GM21360 (cell line): ENCODE measurements around the gene PADI1.

Experiments used
- ATAC-seq: cut with Tn5 transposase; IDR thresholded peaks from one replicate; pipeline ENCODE4 v1.9.1; 2021; ENCODE audit warnings: mild to moderate bottlenecking, moderate library complexity; ENCODE audit not compliant: unreplicated experiment

PADI1 gene

DNA sequence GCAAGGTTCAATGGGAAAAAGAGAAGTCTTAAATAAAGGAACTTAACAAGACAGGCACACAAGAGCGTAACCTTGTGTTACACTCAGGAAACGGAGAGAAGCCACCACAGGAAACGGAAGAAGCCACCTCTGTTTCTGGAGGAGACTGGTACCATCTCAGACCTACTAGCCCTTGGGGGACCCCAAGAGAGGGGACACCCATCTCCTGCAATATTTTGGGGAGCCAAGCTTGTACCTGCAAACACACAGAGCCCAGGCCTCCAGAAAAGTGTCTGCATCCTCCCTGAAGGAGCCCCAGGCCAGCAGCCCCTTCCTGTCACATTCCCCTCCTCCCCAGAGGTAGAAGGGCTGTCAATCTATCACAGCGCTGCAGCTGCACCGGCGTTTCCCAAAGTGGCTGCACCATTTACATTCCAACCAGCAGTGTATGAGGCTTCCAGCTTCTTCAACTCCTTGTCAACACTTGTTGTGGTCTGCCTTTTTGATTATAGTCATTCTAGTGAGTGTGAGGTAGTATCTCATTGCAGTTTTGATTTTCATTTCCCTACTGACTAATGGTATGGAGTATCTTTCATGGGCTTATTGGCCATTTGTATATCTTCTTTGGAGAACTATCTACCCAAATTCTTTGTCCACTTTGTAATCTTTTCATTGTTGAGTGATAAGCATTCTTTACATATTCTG is 23.0 kb upstream of the PADI1 start:
- ATAC-seq = no peak

- ATAC-seq = no peak
Observed at GRCh38 chr1:17183388-17184160, 21.4 kb upstream of the PADI1 start.

DNA sequence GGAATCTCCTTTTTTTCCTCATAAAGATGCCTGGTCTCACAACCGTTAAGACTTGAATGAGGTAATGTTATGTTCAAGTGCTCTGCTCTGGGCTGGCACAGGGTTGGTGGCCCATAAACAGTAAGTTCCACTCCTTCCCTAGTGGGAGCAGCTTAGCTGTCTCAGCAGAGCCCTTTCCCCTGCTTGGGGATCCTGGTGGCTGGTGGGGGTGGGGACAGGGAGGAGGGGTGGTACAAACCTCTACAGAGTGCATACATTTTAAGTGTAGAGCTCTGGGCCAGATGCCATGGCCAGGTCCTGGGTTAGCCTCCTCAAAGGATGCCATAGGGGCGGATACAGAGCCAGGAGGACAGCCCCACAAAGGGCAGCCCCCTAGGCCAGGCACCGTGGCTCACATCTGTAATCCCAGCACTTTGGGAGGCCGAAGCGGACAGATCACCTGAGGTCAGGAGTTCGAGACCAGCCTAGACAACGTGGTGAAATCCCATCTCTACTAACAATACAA is 20.7 kb upstream of the PADI1 start:
- ATAC-seq = no peak

GRCh38 chr1:17184822-17185484 is 20.0 kb upstream of the PADI1 start:
- ATAC-seq = no peak

DNA sequence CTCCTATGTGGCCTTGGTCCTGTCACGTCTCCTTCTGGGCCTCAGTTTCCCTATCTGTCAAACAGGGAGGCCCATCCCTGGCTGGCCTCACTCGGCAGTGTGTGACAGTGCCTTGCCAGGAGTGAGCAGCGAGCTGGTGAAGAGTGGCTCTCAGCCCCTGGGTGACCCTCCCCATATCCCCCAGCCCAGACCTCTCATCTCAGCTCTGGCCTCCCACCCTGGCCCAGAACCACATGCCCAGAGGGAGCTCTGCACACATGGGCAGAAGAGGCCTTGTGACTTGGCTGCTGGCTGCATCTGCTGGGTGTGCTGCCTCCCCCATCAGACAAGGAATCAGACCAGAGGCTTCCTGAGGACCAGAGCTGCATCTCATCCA is 19.5 kb upstream of the PADI1 start:
- no peak for ATAC-seq

- ATAC-seq = no peak
Observed at GRCh38 chr1:17186216-17186909, 18.6 kb upstream of the PADI1 start.

DNA sequence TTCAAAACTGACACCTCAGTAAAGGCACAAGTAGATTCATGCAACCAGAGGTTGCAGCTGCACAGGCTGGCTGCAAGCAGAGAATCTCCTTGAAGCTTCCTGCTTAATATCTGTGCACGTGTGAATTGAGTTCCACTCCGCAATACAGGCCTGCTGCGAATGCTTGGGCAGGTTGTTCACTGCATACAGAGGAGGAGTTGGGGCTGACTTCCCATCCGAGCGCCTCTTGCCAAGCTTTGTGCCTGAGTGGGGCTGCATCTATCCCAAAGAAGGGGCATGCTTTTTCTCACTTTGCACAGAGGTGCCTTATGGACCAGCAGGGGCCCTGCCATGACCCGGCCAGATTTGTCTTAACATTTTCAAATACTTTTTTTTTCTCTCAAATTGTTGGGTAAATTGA is 17.9 kb upstream of the PADI1 start:
- no peak for ATAC-seq

DNA sequence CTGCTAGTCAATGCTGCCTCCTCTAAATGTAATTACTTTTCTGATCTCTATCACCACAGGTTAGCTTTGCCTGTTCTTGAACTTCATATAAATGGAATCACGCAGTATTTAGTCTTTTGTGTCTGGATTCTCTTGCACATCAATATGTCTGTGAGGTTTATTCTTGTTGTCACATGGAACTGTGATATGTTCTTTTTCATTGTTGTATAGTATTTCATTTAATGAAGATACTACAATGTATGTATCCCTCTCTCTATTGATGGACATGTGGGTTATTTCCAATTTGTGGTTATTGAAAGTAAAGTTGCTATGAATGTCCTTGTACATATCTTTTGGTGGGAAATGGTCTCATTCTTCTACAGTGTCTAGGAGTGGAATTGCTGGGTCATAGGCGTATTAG is 16.7 kb upstream of the PADI1 start:
- no peak for ATAC-seq

DNA sequence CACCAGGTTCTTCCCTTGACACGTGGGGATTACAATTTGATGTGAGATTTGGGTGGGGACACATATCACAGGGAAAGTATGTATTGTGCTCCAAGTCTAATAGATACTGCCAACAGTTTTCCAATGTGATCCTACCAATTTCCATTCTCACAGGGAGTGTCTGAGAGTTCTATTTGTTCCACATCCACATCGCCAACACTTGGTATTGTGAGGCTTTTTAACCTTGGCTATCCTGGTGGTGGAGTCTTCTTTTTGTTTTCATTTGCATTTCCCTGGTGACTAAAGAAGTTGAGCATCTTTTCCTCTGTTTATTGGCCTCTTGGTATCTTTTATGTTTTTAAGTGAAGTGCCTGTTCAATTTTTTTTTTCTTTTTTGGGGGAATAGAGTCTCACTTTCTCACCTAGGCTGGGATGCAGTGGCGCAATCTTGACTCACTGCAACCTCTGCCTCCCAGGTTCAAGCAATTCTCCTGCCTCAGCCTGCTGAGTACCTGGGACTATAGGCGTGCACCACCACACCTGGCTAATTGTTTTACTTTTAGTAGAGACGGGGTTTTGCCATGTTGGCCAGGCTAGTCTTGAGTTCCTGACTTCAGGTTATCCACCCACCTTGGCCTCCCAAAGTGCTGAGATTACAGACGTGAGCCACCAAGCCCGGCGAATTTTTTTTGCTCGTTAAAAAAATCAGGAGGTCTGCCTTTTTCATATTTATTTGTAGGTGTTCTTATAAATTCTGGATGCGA is 15.9 kb upstream of the PADI1 start:
- ATAC-seq = no peak

DNA sequence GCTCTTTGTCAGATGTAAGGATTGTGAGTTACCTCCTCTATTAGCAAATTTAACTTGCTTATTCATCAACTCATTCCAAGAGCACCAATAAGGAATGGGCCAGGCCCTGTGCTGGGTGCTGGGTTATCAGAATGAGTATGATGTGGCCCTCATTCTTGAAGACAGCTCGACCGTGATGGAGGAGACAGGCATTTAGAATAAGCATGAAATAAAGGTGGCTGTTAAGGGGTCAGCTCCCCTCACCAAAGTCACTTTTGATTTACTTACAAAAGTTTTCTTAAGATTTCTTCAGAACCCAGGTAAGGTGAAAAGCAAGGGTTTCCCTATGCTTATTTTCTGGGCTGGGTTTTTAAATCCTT is 15.3 kb upstream of the PADI1 start:
- no peak for ATAC-seq

- ATAC-seq = no peak
Observed at GRCh38 chr1:17190010-17190995, 14.6 kb upstream of the PADI1 start.

- no peak for ATAC-seq
Observed at GRCh38 chr1:17191990-17192242, 13.0 kb upstream of the PADI1 start.

DNA sequence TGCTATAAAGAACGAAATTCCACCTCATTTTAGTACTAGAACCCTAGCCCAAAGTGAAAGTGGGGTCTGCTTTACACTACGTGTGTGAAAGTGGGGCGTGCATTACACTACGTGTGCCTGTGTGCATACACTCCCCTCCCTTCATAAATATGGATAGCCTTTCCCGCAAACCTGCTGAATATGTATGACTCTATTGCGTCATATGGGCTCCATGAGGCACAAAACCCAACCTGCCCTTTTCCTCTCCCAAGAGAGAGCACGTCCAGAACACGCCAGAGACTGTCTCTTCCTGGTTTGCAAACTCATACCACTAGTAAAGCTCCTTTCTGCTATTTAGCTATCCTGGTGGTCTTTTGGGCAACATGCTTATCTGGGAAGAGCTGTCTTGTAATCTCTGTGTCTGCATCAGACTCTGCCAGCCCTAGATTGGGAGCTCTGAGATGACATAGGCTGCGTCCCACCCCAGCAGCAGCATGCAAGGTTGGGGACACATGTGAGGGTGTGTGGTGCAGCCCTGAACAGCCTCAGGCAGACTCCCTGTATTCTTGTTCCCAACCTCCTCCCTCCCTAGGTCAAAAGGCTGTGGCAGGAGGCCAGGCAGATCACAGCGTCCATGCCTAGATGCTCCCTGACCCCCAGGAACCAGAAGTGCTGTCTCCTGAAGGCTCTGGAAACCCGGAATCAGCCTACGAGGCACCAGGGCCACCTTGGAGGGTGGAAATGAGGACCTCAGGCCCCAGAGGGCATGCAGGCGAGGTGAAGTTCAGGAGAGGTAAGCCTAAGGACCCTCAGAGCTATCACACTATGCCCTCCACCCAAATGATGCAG is 12.3 kb upstream of the PADI1 start:
- ATAC-seq = no peak

DNA sequence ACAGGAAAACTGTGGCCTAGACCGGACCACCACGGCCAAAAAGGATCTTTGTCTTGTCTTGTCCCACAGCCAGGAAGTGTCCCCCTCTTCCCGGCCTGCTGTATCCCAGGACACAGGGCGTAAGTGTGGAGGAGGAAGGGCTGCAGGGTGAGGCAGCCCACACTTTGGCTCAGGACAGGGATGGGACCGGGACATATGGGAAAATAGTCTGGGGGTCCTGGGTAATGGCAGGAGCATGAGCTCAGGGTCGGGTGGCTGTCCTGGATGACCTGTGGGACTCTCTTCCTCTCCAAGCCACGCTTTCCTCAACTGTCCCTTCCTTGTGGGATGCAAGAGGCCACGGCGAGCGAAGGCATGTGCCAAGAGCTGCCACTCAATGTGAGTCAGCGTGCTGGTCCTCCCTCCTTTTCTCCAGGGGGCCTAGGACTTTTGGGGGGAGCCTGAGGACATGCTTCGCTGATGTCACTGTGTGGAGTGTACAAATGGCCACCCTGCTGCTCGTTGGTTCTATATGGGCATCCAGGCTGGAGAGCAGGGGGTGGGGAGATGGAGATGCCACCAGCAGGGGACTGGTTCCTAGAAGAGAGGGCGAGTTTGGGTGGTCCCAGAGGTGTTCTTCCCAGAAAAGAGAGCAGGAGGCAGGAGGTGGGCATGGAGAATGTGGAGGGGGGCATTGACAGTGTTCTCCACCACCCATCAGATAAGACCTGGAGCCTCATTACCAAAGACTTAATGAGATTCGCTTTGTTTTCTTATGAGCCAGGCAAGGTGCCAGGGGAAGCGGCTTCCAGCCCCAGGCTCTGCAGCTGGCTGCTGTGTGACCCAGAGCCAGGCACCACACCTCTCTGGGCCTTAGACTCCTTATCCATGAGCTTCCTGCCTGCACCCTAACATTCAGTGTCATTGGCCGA is 11.5 kb upstream of the PADI1 start:
- ATAC-seq = no peak

GRCh38 chr1:17194133-17194475 is 10.8 kb upstream of the PADI1 start:
- no peak for ATAC-seq

GRCh38 chr1:17194615-17195528 is 10.1 kb upstream of the PADI1 start:
- ATAC-seq = no peak

DNA sequence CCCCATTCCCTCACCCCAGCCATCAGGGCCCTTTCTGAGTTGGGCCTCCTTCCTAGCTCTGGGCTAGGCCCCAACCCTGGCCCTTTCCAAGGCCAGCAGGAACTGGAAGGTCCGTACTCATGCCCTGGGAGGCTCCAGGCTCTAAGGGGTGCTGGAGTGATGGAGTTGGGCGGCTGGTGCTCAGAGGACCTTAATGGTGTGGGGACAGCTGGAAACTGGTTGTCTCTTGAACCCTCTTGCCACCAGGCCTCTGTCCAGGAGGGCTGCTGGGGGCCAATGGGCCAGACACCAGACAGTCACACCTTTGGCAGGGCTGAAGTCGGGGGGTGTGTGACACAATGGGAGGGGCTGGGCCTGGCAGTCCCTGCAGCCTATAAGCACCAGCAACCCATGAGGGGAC is 9.2 kb upstream of the PADI1 start:
- no peak for ATAC-seq
